ENCODE data around the gene PRSS22.

Gene PRSS22

GRCh38 chr16:2845116-2845515 is 12.9 kb downstream of the PRSS22 start:
- no peak overlapping the region for H3K4ac ChIP-seq (ENCODE audit: low read length)

GRCh38 chr16:2843526-2843925 is 14.4 kb downstream of the PRSS22 start:
- H3K18ac ChIP-seq (ENCODE audit: low read length) = no peak overlapping the region
- peak overlapping the region; percentile 9 for H2AFZ ChIP-seq (ENCODE audit: low read length)
- no peak overlapping the region for H3K23ac ChIP-seq (ENCODE audit: low read depth, low read length, poor library complexity)
- no CpG with 5 or more reads among the region's 8 CpGs for WGBS, 2 donors (ENCODE audit: extremely low coverage in 2 of 2, insufficient read length in 2 of 2, insufficient replicate concordance in 1 of 2)
- H3K79me1 ChIP-seq (ENCODE audit: low read depth, low read length) = no peaks in the 10 kb centered on the region
- no peak overlapping the region for H2BK5ac ChIP-seq (ENCODE audit: low read length)
- no peak overlapping the region for H3K4me2 ChIP-seq (ENCODE audit: insufficient read depth, low read length, poor library complexity, severe bottlenecking)
- peaks cover 0 to 7% (median 4%) of the 10 kb centered on the region in 3 experiments for H3K27me3 ChIP-seq (ENCODE audit: control insufficient read depth in 3 of 3, insufficient read depth in 3 of 3, low read depth in 1 of 3, low read length in 3 of 3)
- no peaks in the 10 kb centered on the region for H3K36me3 ChIP-seq (replicated peaks in 1 of 2; ENCODE audit: control insufficient read depth in 2 of 2, insufficient read depth in 2 of 2, low read length in 2 of 2)
- H3K9ac ChIP-seq (ENCODE audit: low read depth, low read length, poor library complexity) = no peak overlapping the region
- DNase-seq (ENCODE audit: low spot score) = no peak
- H2BK15ac ChIP-seq (ENCODE audit: low read length) = no peak overlapping the region
- no peak overlapping the region for H3K27ac ChIP-seq (replicated peaks; ENCODE audit: low read length)
- no peak overlapping the region for H4K8ac ChIP-seq (ENCODE audit: low read depth, low read length)
- H3K4ac ChIP-seq (ENCODE audit: low read length) = no peak overlapping the region
- peaks cover 0 to 1% of the 10 kb centered on the region in 2 donors for H3K4me1 ChIP-seq (ENCODE audit: control insufficient read depth in 2 of 2, insufficient read depth in 1 of 2, low read depth in 1 of 2, low read length in 2 of 2)
- no peak overlapping the region for H2BK120ac ChIP-seq (ENCODE audit: low read depth, low read length)
- H3K9me3 ChIP-seq (replicated peaks in 1 of 2; ENCODE audit: control insufficient read depth in 2 of 2, insufficient read depth in 1 of 2, low read depth in 1 of 2, low read length in 2 of 2) = peaks cover 0 to 1% of the 10 kb centered on the region in 2 donors
- H3K14ac ChIP-seq (ENCODE audit: low read length) = no peak overlapping the region
- no peak overlapping the region for H2BK12ac ChIP-seq (ENCODE audit: low read length)
- H3K4me3 ChIP-seq (ENCODE audit: low read length in 2 of 2) = peak overlapping the region in 1 of 2 donors; percentile 43
- H4K91ac ChIP-seq (ENCODE audit: low read depth, low read length, poor library complexity) = no peak overlapping the region
- peak overlapping the region; percentile 63 for H2AK5ac ChIP-seq (ENCODE audit: low read depth, low read length)

More at GRCh38 chr16:2845116-2845515, 12.9 kb downstream of the PRSS22 start:
- Histone ChIP-seq H4K8ac (ENCODE audit: low read depth, low read length) (no peak overlapping the region), H3K4me1 (ENCODE audit: control insufficient read depth in 2 of 2, insufficient read depth in 1 of 2, low read depth in 1 of 2, low read length in 2 of 2) (no peaks in the 10 kb centered on the region), H3K4me3 (ENCODE audit: low read length in 2 of 2) (no peak overlapping the region), H3K27me3 (ENCODE audit: control insufficient read depth in 3 of 3, insufficient read depth in 3 of 3, low read depth in 1 of 3, low read length in 3 of 3) (peaks cover 0 to 8% (median 3%) of the 10 kb centered on the region in 3 experiments), H3K4me2 (ENCODE audit: insufficient read depth, low read length, poor library complexity, severe bottlenecking) (no peak overlapping the region), H3K23ac (ENCODE audit: low read depth, low read length, poor library complexity) (no peak overlapping the region), H3K18ac (ENCODE audit: low read length) (no peak overlapping the region), H2BK15ac (ENCODE audit: low read length) (no peak overlapping the region), H3K27ac (replicated peaks; ENCODE audit: low read length) (no peak overlapping the region), H3K9ac (ENCODE audit: low read depth, low read length, poor library complexity) (no peak overlapping the region), H3K14ac (ENCODE audit: low read length) (no peak overlapping the region), H2AFZ (ENCODE audit: low read length) (no peak overlapping the region), H3K9me3 (replicated peaks in 1 of 2; ENCODE audit: control insufficient read depth in 2 of 2, insufficient read depth in 1 of 2, low read depth in 1 of 2, low read length in 2 of 2) (peaks cover 0 to 1% of the 10 kb centered on the region in 2 donors), H2BK12ac (ENCODE audit: low read length) (no peak overlapping the region), H2AK5ac (ENCODE audit: low read depth, low read length) (no peak overlapping the region), H2BK5ac (ENCODE audit: low read length) (no peak overlapping the region), H2BK120ac (ENCODE audit: low read depth, low read length) (no peak overlapping the region), H3K79me1 (ENCODE audit: low read depth, low read length) (no peaks in the 10 kb centered on the region), H4K91ac (ENCODE audit: low read depth, low read length, poor library complexity) (no peak overlapping the region), H3K36me3 (replicated peaks in 1 of 2; ENCODE audit: control insufficient read depth in 2 of 2, insufficient read depth in 2 of 2, low read length in 2 of 2) (no peaks in the 10 kb centered on the region)
- DNase-seq (ENCODE audit: low spot score) = no peak
- no CpG with 5 or more reads among the region's 5 CpGs for WGBS, 2 donors (ENCODE audit: extremely low coverage in 2 of 2, insufficient read length in 2 of 2, insufficient replicate concordance in 1 of 2)

DNA sequence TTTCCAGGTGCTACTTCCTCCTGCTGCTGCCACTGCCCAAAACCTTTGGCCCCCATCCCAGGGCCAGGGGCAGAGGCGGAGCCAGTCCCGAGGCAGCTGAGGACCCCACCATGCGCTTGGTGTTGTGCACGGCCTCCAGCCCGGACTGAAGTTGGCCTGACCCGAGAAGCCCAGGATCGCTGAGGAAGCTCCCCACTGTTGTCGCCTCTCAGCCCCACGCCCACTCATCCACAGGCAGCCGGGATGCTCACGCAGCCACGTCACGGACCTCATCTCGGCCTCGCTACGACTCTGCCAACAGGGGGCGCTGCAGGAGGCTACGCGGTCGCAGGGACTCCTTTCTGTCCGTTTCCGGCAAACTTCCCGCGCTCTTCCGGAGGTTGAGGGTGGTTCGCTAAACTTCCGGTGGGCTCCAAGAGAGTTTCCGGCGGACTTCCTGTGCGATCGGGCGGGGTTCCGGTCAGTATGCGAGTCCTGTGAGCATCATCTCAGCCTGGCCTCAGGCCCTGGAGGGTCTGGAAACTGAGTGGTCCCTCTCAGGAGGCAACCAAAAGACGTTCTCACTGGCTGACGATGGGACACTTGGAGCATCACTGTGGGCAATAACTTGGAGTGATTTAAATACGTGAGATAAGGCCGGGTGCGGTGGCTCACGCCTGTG is 15.5 kb downstream of the PRSS22 start:
- H3K27me3 ChIP-seq (ENCODE audit: control insufficient read depth in 3 of 3, insufficient read depth in 3 of 3, low read depth in 1 of 3, low read length in 3 of 3) = peaks cover 0 to 10% (median 10%) of the 10 kb centered on the region in 3 experiments
- peaks cover 0 to 1% of the 10 kb centered on the region in 2 donors for H3K9me3 ChIP-seq (replicated peaks in 1 of 2; ENCODE audit: control insufficient read depth in 2 of 2, insufficient read depth in 1 of 2, low read depth in 1 of 2, low read length in 2 of 2)
- peak overlapping the region; percentile 63 for H3K9ac ChIP-seq (ENCODE audit: low read depth, low read length, poor library complexity)
- no peak overlapping the region for H3K4ac ChIP-seq (ENCODE audit: low read length)
- peak overlapping the region; percentile 29 for H4K8ac ChIP-seq (ENCODE audit: low read depth, low read length)
- no peak overlapping the region for H2AFZ ChIP-seq (ENCODE audit: low read length)
- H3K23ac ChIP-seq (ENCODE audit: low read depth, low read length, poor library complexity) = peak overlapping the region; percentile 96
- no peak overlapping the region for H2BK120ac ChIP-seq (ENCODE audit: low read depth, low read length)
- no peak for DNase-seq (ENCODE audit: low spot score)
- no peak overlapping the region for H3K4me3 ChIP-seq (ENCODE audit: low read length in 2 of 2)
- H3K27ac ChIP-seq (replicated peaks; ENCODE audit: low read length) = no peak overlapping the region
- H2BK12ac ChIP-seq (ENCODE audit: low read length) = peak overlapping the region; percentile 49
- H4K91ac ChIP-seq (ENCODE audit: low read depth, low read length, poor library complexity) = no peak overlapping the region
- no CpG with 5 or more reads among the region's 40 CpGs for WGBS, 2 donors (ENCODE audit: extremely low coverage in 2 of 2, insufficient read length in 2 of 2, insufficient replicate concordance in 1 of 2)
- H3K14ac ChIP-seq (ENCODE audit: low read length) = peak overlapping the region; percentile 89
- H2AK5ac ChIP-seq (ENCODE audit: low read depth, low read length) = no peak overlapping the region
- H3K79me1 ChIP-seq (ENCODE audit: low read depth, low read length) = no peaks in the 10 kb centered on the region
- no peaks in the 10 kb centered on the region for H3K36me3 ChIP-seq (replicated peaks in 1 of 2; ENCODE audit: control insufficient read depth in 2 of 2, insufficient read depth in 2 of 2, low read length in 2 of 2)
- H2BK5ac ChIP-seq (ENCODE audit: low read length) = peak overlapping the region; percentile 24
- no peak overlapping the region for H3K4me2 ChIP-seq (ENCODE audit: insufficient read depth, low read length, poor library complexity, severe bottlenecking)
- H3K4me1 ChIP-seq (ENCODE audit: control insufficient read depth in 2 of 2, insufficient read depth in 1 of 2, low read depth in 1 of 2, low read length in 2 of 2) = peaks cover 0 to 1% of the 10 kb centered on the region in 2 donors
- H2BK15ac ChIP-seq (ENCODE audit: low read length) = no peak overlapping the region
- peak overlapping the region; percentile 93 for H3K18ac ChIP-seq (ENCODE audit: low read length)

- no peak overlapping the region for H3K14ac ChIP-seq (ENCODE audit: low read length)
- no peak overlapping the region for H4K8ac ChIP-seq (ENCODE audit: low read depth, low read length)
- H3K4me2 ChIP-seq (ENCODE audit: insufficient read depth, low read length, poor library complexity, severe bottlenecking) = no peak overlapping the region
- no peaks in the 10 kb centered on the region for H3K79me1 ChIP-seq (ENCODE audit: low read depth, low read length)
- no peaks in the 10 kb centered on the region for H3K36me3 ChIP-seq (replicated peaks in 1 of 2; ENCODE audit: control insufficient read depth in 2 of 2, insufficient read depth in 2 of 2, low read length in 2 of 2)
- H3K27me3 ChIP-seq (ENCODE audit: control insufficient read depth in 3 of 3, insufficient read depth in 3 of 3, low read depth in 1 of 3, low read length in 3 of 3) = peaks cover 0 to 10% (median 7%) of the 10 kb centered on the region in 3 experiments
- peaks cover 0 to 4% of the 10 kb centered on the region in 2 donors for H3K9me3 ChIP-seq (replicated peaks in 1 of 2; ENCODE audit: control insufficient read depth in 2 of 2, insufficient read depth in 1 of 2, low read depth in 1 of 2, low read length in 2 of 2)
- peak overlapping the region; percentile 43 for H3K23ac ChIP-seq (ENCODE audit: low read depth, low read length, poor library complexity)
- H3K4me3 ChIP-seq (ENCODE audit: low read length in 2 of 2) = no peak overlapping the region
- H3K18ac ChIP-seq (ENCODE audit: low read length) = peak overlapping the region; percentile 48
- no peak overlapping the region for H3K9ac ChIP-seq (ENCODE audit: low read depth, low read length, poor library complexity)
- H3K4me1 ChIP-seq (ENCODE audit: control insufficient read depth in 2 of 2, insufficient read depth in 1 of 2, low read depth in 1 of 2, low read length in 2 of 2) = peaks cover 0 to 3% of the 10 kb centered on the region in 2 donors
- no peak overlapping the region for H2BK15ac ChIP-seq (ENCODE audit: low read length)
- DNase-seq (ENCODE audit: low spot score) = no peak
- no peak overlapping the region for H4K91ac ChIP-seq (ENCODE audit: low read depth, low read length, poor library complexity)
- no peak overlapping the region for H3K27ac ChIP-seq (replicated peaks; ENCODE audit: low read length)
- peak overlapping the region; percentile 63 for H2AK5ac ChIP-seq (ENCODE audit: low read depth, low read length)
- H2AFZ ChIP-seq (ENCODE audit: low read length) = no peak overlapping the region
- no peak overlapping the region for H2BK120ac ChIP-seq (ENCODE audit: low read depth, low read length)
- no CpG with 5 or more reads among the region's 18 CpGs for WGBS, 2 donors (ENCODE audit: extremely low coverage in 2 of 2, insufficient read length in 2 of 2, insufficient replicate concordance in 1 of 2)
- no peak overlapping the region for H2BK5ac ChIP-seq (ENCODE audit: low read length)
- H2BK12ac ChIP-seq (ENCODE audit: low read length) = no peak overlapping the region
- H3K4ac ChIP-seq (ENCODE audit: low read length) = no peak overlapping the region
Observed at GRCh38 chr16:2841606-2842339, 16.2 kb downstream of the PRSS22 start.
